GM19193 (cell line): ENCODE data around the gene HHATL.

Experiments used
- POLR2A ChIP-seq: IDR thresholded peaks from 4 replicates; pipeline ENCODE4 v1.6.1; 2011; ENCODE audit not compliant: insufficient read depth, insufficient read length; ENCODE audit errors: extremely low read depth

HHATL gene

GRCh38 chr3:42728668-42729364 lies 26.2 kb upstream of the HHATL start:
- no peak for TF ChIP-seq POLR2A

GRCh38 chr3:42728056-42728455 lies 25.5 kb upstream of the HHATL start:
- TF ChIP-seq POLR2A: no peak

DNA sequence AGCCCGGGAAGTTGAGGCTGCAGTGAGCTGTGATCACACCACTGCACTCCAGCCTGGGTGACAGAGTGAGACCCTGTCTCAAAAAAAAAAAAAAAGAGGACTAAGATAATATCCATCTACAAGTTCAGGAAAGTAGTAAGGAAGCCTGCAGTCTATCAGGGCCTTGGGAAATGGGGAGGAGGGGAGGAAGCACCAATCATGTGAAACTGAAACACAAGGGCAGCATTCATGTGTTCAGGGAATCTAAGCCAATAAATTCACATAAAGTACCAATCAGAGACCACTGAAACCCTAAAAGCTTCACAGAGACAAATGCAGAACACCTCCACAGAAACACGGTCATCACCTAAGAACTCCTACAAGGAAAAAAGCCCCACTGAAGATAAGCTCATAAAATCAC lies 22.9 kb upstream of the HHATL start:
- TF ChIP-seq POLR2A: no peak

DNA sequence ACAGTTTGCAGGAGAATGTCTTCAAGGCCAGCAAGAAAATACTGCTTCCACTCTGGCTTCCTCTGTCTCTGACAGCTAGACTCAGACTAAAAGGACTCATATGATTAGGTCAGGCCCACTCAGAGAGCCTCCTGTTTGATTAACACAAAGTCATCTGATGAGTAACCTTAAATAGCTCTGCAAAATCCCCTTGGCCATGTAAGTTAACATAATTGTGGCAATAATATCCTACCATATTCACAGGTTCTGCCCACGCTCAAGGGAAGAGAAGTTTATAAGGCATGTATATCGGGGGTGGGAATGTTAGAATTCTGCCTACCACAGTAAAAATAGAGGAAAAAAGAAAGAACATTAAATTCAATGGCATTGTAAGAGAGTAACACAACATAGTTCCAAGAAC lies 20.6 kb upstream of the HHATL start:
- TF ChIP-seq POLR2A: no peak

- TF ChIP-seq POLR2A: no peak
Measured at GRCh38 chr3:42721690-42722089, 19.1 kb upstream of the HHATL start.

GRCh38 chr3:42720126-42720525 lies 17.5 kb upstream of the HHATL start:
- no peak for TF ChIP-seq POLR2A

DNA sequence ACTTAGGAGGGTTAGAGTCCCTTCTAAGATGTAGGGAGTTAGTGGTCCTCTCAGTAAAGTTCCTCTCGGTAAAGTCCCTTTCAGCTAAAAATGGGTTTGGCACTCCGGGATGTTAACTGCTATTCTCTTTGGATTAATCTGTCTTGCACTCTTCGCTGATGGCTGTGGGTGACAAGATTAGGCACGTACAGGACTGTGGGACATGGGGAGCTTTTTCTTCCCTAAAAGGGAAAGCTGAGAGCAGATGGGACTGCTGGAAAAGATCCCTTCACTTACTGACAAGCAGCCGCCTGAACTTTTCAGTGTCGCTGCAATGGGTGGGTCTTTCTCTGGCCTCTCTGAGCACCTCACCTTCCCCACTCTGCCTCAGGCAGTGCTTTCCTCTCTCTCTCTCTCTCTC lies 16.4 kb upstream of the HHATL start:
- TF ChIP-seq POLR2A: no peak

- no peak for TF ChIP-seq POLR2A
Measured at GRCh38 chr3:42718338-42718737, 15.7 kb upstream of the HHATL start.

DNA sequence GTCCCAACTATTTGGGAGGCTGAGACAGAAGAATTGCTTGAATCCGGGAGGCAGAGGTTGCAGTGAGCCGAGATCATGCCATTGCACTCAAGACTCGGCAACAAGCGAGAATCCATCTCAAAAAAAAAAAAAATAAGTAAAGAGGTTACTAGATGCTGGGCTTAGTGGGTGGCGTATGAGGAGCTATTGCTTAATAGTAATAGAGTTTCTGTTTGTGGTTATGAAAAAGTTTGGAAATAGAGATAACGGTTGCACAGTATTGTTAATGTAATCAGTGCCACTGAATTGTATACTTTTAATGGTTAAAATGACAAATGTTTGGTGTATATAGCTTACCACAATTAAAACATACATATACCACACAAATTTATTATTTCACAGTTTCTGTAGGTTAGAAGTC lies 14.7 kb upstream of the HHATL start:
- no peak for TF ChIP-seq POLR2A

GRCh38 chr3:42714171-42714852 lies 11.7 kb upstream of the HHATL start:
- TF ChIP-seq POLR2A: no peak

GRCh38 chr3:42713747-42714146 lies 11.1 kb upstream of the HHATL start:
- no peak for TF ChIP-seq POLR2A

DNA sequence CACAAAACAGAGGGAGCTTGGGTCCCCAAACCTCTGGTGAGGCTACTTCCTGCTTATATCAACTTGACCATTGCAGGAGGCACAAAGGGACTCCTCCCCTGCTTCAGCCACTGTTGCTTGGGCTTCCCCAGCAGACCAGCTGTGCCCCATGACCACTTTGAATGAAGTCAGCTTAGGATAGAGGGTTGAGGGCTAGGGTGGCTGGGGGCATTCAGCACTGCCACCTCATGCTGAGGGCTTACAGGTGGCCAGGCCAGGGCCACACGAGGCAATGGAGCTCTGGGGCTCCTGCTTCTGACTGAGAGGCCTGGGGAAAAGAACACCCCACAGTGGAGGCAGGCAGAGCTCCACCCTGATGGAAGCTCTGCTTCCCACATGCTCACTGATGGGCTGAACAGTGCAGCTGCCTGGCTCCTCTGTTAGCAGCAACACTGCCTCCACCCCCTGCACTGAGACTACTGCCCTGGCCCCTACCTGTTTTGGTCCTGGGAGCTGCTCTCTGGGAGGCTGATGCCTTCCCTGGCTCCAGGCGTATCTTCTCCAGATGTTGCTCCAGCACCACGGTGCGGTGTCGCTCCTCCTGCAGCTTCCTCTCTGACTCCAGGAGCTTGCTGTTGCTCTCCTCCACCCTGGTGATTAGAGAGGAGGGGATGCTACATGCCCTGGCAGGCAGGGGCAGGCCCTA lies 10.2 kb upstream of the HHATL start:
- TF ChIP-seq POLR2A: no peak

- TF ChIP-seq POLR2A: no peak
Measured at GRCh38 chr3:42712344-42712648, 9.7 kb upstream of the HHATL start.

- no peak for TF ChIP-seq POLR2A
Measured at GRCh38 chr3:42711491-42712343, 9.1 kb upstream of the HHATL start.

- no peak for TF ChIP-seq POLR2A
Measured at GRCh38 chr3:42710323-42711021, 7.9 kb upstream of the HHATL start.
